HEK293 (cell line): ENCODE measurements around the gene NFIX.

Experiments
- KLF1 ChIP-seq: fragments of 450-650 bp; formaldehyde crosslinking; IDR thresholded peaks from 2 replicates; pipeline ENCODE4 v1.5.1; 2016; ENCODE audit warnings: missing biosample characterization, missing genetic modification characterization
- KLF16 ChIP-seq: fragments of 450-650 bp; formaldehyde crosslinking; IDR thresholded peaks from 2 replicates; pipeline ENCODE4 v1.5.1; 2017; ENCODE audit warnings: missing biosample characterization, missing genetic modification characterization
- KLF7 ChIP-seq: fragments of 450-650 bp; formaldehyde crosslinking; IDR thresholded peaks from 2 replicates; pipeline ENCODE4 v1.5.1; 2016; ENCODE audit warnings: missing biosample characterization, missing genetic modification characterization, borderline replicate concordance
- KLF9 ChIP-seq: fragments of 450-650 bp; formaldehyde crosslinking; IDR thresholded peaks from 2 replicates; pipeline ENCODE4 v1.5.1; 2016; ENCODE audit warnings: missing biosample characterization, missing genetic modification characterization, low read depth
- PATZ1 ChIP-seq: fragments of 450-650 bp; formaldehyde crosslinking; IDR thresholded peaks from 2 replicates; pipeline ENCODE4 v1.5.1; 2016; ENCODE audit warnings: missing biosample characterization, missing genetic modification characterization
- TRIM28 ChIP-seq: IDR thresholded peaks from 2 replicates; pipeline ENCODE4 v1.6.1; 2011; ENCODE audit warnings: low read length, control low read depth, borderline replicate concordance
- YY1 ChIP-seq: fragments of 450-650 bp; formaldehyde crosslinking; IDR thresholded peaks from 2 replicates; pipeline ENCODE4 v1.5.1; 2018; ENCODE audit warnings: missing biosample characterization, missing genetic modification characterization
- ZBTB1 ChIP-seq: fragments of 450-650 bp; formaldehyde crosslinking; IDR thresholded peaks from 2 replicates; pipeline ENCODE4 v1.5.1; 2016; ENCODE audit warnings: missing biosample characterization, missing genetic modification characterization
- ZBTB10 ChIP-seq: fragments of 450-650 bp; formaldehyde crosslinking; IDR thresholded peaks from 2 replicates; pipeline ENCODE4 v1.5.1; 2016; ENCODE audit warnings: missing biosample characterization, missing genetic modification characterization
- ZBTB44 ChIP-seq: fragments of 450-650 bp; IDR thresholded peaks from 2 replicates; pipeline ENCODE4 v1.5.1; 2018; ENCODE audit warnings: missing biosample characterization, mild to moderate bottlenecking, missing genetic modification characterization
- ZBTB6 ChIP-seq: fragments of 450-650 bp; formaldehyde crosslinking; IDR thresholded peaks from 2 replicates; pipeline ENCODE4 v1.5.1; 2017; ENCODE audit warnings: missing biosample characterization, missing genetic modification characterization
- ZEB2 ChIP-seq: fragments of 450-650 bp; formaldehyde crosslinking; IDR thresholded peaks from 2 replicates; pipeline ENCODE4 v1.5.1; 2016; ENCODE audit warnings: missing biosample characterization, missing genetic modification characterization
- ZFHX2 ChIP-seq: fragments of 450-650 bp; formaldehyde crosslinking; conservative IDR thresholded peaks from 2 replicates; pipeline ENCODE4 v1.5.1; 2016; ENCODE audit warnings: missing biosample characterization, missing genetic modification characterization
- ZNF157 ChIP-seq: fragments of 450-650 bp; formaldehyde crosslinking; IDR thresholded peaks from 2 replicates; pipeline ENCODE4 v1.5.1; 2016; ENCODE audit warnings: missing biosample characterization, missing genetic modification characterization
- ZNF24 ChIP-seq: fragments of 450-650 bp; formaldehyde crosslinking; IDR thresholded peaks from 2 replicates; pipeline ENCODE4 v1.5.1; 2016; ENCODE audit warnings: missing biosample characterization, missing genetic modification characterization
- ZNF324 ChIP-seq: fragments of 450-650 bp; formaldehyde crosslinking; IDR thresholded peaks from 2 replicates; pipeline ENCODE4 v1.5.1; 2016; ENCODE audit warnings: missing biosample characterization, missing genetic modification characterization
- ZNF335 ChIP-seq: fragments of 450-650 bp; formaldehyde crosslinking; conservative IDR thresholded peaks from 2 replicates; pipeline ENCODE4 v1.5.1; 2016; ENCODE audit warnings: missing biosample characterization, missing genetic modification characterization
- ZNF416 ChIP-seq: fragments of 450-650 bp; formaldehyde crosslinking; IDR thresholded peaks from 2 replicates; pipeline ENCODE4 v1.5.1; 2016; ENCODE audit warnings: missing biosample characterization, missing genetic modification characterization
- ZNF449 ChIP-seq: fragments of 450-650 bp; formaldehyde crosslinking; IDR thresholded peaks from 2 replicates; pipeline ENCODE4 v1.5.1; 2017; ENCODE audit warnings: missing biosample characterization, mild to moderate bottlenecking, missing genetic modification characterization, moderate library complexity
- ZNF501 ChIP-seq: fragments of 450-650 bp; formaldehyde crosslinking; IDR thresholded peaks from 2 replicates; pipeline ENCODE4 v1.5.1; 2016; ENCODE audit warnings: missing biosample characterization, missing genetic modification characterization
- ZNF518A ChIP-seq: fragments of 450-650 bp; formaldehyde crosslinking; conservative IDR thresholded peaks from 2 replicates; pipeline ENCODE4 v1.5.1; 2016; ENCODE audit warnings: low read depth, missing biosample characterization, missing genetic modification characterization
- ZNF777 ChIP-seq: fragments of 450-650 bp; formaldehyde crosslinking; IDR thresholded peaks from 2 replicates; pipeline ENCODE4 v1.5.1; 2017; ENCODE audit warnings: missing biosample characterization, missing genetic modification characterization, borderline replicate concordance

The NFIX gene

GRCh38 chr19:13117772-13118423 is 122.6 kb downstream of the NFIX start, which contains the start of gene NACC1 (continued):
- TF ChIP-seq ZNF518A (tag by site-specific recombination): 0 out of 2 replicates have a peak, but pooled peaks have one; percentile 18
- no peak for TF ChIP-seq TRIM28
- 0 out of 2 replicates have a peak, but pooled peaks have one; percentile 24 for TF ChIP-seq ZBTB44 (tag by site-specific recombination)
- TF ChIP-seq ZFHX2 (tag by site-specific recombination): peak; percentile 27
- peak; percentile 33; the same call in 1 of the 2 replicates for TF ChIP-seq ZEB2 (tag by site-specific recombination)
- 0 out of 2 replicates have a peak, but pooled peaks have one; percentile 30 for TF ChIP-seq KLF7 (tag by site-specific recombination)
- TF ChIP-seq ZBTB1 (tag by site-specific recombination): 0 out of 2 replicates have a peak, but pooled peaks have one; percentile 14
- TF ChIP-seq ZNF24 (tag by site-specific recombination): 0 out of 2 replicates have a peak, but pooled peaks have one; percentile 47
- peak; percentile 47; the same call in 1 of the 2 replicates for TF ChIP-seq KLF16 (tag by site-specific recombination)
- peak; percentile 68 for TF ChIP-seq KLF1
- no peak for TF ChIP-seq ZNF501
- TF ChIP-seq ZNF777 (tag by site-specific recombination): no peak
- TF ChIP-seq ZBTB10: peak; percentile 55; the same call in 1 of the 2 replicates
- TF ChIP-seq YY1 (tag by site-specific recombination): peak; percentile 34; the same call in 1 of the 2 replicates
- TF ChIP-seq ZBTB6 (tag by site-specific recombination): peak; percentile 87
- TF ChIP-seq ZNF335: peak; percentile 18
- 0 out of 2 replicates have a peak, but pooled peaks have one; percentile 37 for TF ChIP-seq ZNF449
- TF ChIP-seq KLF9: peak; percentile 12; the same call in 1 of the 2 replicates
- TF ChIP-seq PATZ1: peak; percentile 20; the same call in 1 of the 2 replicates
- no peak for TF ChIP-seq ZNF157 (tag by site-specific recombination)
- TF ChIP-seq ZNF416: no peak
- TF ChIP-seq ZNF324: peak; percentile 39; the same call in 1 of the 2 replicates
